GM21526 (cell line): ENCODE measurements around the gene CBX5.
"Not testable (repeated sequence)": the region's sequence is repeated elsewhere in the genome, so short reads cannot be mapped to it uniquely, and the experiment has no call there.

Experiments
- ATAC-seq: cut with Tn5 transposase; IDR thresholded peaks from one replicate; pipeline ENCODE4 v1.9.1; 2021; ENCODE audit warnings: moderate library complexity; ENCODE audit not compliant: unreplicated experiment, low FRiP score

CBX5 gene

DNA sequence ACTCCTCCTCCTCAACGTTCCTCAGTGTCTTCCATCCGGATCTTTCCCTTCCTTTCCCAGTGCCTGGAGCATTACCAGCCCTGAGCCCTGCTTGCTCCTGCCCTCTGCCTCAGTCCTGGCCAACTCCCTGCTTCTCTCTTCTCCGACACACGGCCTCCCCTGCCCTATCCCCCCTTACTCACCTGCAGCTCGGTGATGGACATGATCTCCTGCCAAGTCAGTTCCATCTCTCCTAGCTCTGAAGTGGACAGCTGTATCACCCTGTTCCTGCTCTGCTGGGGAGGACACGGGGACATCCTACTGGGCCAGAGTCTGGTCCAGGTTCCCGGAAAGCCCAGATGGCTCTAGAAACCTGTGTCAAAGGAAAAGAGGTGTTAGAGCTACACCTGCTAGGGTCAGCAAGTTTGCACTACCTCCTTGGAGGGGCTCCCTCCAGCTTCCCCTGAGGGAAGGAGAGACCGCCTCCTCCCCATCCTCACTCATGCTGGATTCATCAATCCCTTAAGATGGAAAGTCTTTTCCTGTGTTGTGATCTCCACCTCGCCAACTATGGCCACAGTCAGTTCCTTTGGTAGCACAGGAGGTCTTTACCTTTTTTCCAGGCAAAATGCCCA, 15.1 kb upstream of the CBX5 start:
- no peak for ATAC-seq

DNA sequence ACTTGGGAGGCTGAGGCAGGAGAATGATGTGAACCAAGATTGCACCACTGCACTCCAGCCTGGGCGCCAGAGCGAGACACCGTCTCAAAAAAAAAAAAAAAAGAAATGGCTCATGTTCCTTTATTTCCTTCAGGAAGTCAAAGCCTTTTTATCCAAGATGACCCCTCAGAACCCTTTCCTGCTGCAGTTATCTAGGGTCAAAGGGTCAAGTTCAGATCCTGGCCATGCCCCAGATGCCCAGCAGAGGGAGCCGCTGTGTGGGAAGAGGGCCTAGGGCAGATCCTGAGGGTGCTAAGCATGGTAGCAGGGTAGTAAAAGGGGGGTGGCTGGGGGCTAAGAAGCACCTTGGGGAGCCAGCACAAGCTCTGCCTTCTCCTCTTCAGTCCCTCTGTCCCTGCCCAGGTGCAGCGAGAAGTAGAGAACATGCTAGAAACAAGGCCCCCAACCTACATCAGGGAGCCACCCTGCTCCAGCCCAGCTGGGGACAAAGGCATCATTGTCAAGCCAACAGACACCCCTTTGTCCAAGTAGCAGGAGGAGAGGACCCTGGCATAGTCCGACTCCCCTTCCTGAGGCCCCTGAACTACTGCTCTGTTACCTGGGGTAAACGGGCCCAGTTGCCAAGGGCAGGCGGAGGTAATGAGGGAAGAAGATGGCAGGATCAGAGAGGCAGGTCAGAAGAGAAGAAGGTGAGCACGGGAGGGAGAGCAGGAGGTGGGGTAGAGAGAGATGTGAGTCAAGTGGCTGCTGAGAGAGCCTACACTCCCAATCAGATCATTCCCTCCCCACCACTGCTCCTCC, 14.4 kb upstream of the CBX5 start:
- ATAC-seq = no peak

DNA sequence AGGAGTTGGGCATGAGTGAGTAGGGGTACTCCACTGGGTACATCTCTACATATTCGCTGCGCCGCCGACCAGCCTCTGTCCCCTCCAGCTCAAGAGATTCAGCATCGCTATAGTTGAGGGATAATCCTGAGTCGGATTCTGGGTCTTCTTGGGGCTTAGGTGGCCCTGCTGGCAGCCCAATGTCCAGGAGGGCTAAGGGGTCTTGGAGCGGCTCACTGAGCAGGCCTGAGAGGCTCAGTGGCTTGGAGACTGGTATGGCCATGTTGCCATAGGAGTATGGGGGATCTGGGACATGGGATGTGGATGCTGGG, 13.0 kb upstream of the CBX5 start:
- ATAC-seq = no peak

DNA sequence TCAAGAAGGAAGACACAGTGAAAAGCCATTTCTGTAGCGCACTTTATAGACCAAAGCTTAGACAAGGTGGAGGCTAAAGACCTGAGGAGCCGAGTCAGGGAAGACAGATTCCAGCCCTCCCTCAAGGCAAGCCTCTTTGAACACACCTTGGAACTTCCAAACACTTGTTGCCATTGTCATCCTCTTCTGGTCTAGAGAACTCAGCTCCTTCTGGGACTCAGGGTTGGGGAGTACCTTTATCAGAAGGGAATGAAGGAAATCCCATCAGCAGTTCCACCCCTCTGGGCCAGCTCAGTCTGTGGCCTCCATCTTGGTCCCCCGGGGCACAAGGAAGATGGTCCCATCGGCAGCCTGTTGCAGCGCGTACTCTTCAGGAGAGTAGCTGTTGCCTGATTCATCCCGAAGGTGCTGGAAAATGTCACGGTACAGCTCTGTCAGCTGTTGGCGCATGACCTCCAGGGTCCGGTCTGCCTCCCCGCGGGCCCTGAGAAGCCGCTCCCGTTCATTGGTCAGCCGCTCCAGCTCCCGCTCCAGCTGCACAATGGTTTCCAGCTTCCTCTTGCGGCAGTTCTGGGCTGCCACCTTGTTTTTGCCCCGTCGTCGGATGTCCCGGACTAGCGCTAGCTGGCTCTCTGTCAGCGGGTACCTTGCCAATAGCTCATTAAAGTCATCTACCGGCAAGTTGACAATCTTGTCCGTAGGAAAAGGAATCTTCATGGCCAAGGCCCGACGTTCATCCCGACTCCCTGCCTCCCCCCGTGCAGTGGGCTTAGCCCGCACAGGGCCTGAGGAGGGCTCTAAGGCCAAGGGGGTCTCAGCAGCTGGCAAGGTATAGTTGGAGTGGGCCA, 12.4 kb upstream of the CBX5 start:
- no peak for ATAC-seq

DNA sequence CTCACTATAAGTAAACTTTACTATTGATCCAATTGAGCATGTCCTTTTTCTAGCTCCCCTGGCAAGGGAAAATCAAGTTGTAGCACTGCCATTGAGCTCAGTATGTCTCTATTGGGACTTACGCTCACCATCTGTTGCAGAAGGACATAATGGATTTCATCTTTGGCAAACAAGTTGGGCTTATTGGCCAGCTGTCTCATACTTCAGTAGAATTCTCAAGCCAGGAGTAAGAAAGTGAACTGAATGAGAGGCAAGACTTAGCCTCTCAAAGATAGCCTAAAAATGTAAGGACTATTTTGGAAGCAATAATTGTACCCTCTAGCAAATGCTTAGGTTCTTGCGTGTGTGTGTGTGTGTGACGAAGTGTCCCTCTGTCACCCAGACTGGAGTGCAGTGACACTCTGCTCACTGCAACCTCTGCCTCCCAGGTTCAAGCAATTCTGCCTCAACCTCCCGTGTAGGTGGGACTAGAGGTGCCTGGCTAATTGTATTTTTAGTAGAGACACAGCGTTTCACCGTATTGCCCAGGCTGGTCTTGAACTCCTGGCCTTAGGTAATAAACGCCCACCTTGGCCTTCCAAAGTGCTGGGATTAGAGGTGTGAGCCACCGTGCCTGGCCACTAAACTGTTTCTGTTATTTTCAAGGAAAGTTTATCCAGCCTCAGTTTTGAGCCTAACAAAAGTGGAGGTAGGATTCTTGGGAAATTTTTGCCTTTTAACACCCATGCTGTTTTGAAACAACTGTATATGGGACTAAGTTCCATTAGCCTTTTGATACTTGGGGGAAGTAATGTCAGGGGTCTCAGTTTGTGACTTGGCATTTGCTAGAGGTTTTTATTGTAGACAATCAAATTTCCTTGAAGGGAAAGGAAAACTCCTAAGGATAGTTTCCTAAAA, 7.6 kb upstream of the CBX5 start:
- ATAC-seq = no peak

DNA sequence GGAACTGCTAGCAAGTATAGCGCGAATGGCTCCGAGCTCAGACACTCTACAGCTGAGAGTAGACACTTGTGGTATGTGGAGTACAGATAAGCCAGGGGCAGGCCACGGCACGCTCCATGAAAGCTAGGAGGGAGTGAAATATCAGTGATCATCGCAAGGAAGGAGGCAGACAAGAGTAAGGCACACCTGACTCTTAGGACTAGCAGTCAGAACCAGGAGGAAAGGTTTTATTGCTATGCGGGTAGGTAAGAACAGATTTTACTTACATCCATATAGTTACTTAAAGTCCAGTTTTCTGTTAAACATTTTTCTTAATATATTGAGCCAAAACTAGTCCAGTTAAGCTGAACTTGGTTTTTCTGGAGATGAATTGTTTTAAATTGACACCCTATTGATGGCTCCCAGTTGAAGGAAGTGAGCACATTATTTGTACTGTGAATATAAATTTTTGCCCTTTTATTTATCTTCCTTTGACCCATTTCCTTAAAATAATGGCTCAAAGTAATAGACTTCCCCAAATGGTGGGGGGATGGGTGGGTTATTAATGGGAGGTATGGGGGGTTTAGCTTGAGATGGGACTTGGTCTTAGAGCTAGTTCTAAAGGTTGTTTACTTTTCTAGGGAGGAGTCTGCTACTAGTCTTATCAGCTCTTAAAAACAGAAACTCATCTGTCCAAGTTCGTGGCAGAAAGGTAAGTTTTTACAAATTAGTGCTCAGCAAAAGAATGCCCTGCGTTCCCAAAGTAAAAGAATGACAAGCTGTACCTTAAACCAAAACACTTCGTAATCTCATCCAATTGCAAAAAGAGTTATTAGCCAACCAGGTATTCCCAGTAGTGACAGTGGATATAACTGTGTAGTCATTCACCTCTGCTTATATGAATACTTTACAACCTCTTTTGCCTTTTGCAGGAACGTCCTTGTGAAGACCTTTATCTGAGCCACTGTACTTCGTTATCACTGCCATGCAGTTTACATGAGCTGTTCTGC, 6.4 kb upstream of the CBX5 start:
- ATAC-seq = no peak

DNA sequence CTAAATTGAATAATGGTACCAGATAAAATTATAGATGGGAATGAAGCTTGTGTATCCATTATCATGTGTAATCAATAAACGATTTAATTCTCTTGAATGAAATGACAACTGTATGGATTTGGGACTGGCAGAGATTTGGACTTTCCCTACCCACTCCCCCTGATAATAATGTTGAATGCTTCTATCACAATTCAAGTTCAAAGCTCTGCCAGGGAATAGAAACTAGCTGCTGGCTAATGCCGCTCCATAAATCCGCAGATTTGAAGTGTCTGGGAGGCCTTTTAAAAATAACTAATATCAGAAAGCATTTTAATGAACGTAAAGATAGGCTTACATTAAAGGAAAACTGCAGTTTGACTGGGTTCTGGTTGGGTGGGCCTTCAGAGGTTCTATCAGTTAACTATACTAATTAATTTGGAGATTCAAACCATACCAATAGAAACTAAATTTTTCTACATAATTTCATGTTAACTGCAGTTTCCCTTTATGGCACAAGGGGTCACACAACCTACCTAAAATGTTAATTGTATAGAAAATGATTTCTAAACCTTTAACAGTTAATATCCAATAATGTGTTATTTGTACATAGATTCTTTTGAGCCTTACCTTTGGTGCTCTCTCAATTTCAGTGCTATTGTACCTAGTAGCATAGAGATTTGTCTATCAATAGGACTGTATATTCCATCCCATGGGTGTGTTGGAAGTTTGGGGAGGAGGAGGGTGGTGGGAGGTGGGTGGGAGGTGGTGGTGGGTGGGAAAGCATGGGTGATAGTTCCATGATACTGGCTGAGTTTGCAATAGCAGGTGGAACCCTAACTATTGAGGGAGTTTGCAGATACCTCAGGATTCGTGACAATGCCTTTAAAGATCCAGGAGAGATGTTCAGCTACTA, 5.5 kb upstream of the CBX5 start:
- no peak for ATAC-seq

DNA sequence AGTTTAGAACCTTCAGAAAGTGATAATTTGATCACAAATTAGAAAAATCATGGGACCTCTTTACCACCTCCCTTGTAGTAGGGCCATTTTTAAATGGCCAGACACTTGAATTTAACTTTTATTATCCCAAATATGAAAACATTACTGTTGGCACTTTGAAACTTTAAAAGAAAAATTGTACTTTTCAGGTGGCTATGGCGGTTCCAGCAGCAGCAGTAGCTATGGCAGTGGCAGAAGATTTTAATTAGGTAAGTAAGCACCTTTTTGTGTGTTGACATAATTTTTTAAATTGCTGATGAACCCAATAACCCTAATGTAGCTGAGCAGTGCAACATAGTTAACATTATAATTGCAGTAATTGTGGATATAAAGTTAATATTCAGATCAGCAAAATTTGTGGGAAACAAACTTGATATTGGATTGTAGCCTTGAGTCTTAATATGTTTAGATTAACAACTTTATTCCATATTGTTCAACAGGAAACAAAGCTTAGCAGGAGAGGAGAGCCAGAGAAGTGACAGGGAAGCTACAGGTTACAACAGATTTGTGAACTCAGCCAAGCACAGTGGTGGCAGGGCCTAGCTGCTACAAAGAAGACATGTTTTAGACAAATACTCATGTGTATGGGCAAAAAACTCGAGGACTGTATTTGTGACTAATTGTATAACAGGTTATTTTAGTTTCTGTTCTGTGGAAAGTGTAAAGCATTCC, 4.3 kb upstream of the CBX5 start:
- not testable (repeated sequence) for ATAC-seq

DNA sequence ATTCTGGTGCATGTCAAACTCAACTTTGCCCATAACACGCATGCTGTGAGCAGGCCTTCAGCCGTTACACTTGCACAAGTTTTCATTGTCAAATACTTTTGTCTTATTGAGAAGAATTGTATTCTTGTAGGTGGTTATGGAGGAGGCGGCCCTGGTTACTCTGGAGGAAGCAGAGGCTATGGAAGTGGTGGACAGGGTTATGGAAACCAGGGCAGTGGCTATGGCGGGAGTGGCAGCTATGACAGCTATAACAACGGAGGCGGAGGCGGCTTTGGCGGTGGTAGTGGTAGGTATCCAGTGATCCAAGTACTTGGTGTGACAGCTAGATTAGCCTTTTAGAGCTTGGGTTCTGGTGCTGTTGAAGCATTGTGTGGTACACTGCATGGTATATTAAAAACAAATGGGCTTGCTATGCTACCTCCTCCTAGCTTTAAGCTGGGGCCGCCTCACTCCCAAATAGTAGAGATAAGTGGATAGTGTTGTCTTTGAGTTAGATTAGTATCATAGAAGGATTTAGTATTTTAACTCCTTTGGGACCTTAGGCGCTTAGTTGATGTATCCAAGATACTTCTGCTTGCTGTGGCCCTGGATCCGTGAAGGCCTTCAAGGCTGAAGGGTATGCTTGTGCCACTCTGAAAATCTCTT, 3.1 kb upstream of the CBX5 start:
- ATAC-seq = no peak

DNA sequence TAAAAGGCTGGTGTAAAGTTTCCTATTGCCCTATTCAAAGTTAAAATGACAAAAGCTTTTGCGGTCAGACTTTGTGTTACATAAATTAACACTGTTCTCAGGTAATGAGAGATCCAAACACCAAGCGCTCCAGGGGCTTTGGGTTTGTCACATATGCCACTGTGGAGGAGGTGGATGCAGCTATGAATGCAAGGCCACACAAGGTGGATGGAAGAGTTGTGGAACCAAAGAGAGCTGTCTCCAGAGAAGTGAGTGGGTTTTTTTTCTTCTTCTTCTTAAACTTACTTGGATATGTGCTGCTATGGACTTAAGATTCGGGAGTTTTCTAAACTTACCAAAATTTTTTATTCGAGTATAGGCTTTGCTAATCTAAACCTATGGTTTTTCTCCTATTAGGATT, 1.8 kb upstream of the CBX5 start:
- ATAC-seq = not testable (repeated sequence)

DNA sequence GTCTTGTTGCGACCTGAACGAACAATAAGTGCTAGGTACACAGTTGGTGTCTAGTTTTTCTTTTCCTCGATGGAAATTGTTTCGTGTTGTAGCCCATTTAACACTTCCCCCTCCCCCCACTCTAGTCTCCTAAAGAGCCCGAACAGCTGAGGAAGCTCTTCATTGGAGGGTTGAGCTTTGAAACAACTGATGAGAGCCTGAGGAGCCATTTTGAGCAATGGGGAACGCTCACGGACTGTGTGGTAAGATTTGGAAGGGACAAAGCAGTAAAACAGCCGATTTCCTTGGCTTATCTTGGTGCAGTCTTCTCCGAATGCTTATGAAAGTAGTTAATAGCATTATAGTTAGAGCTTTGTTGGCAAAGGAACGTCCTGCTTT, 1.3 kb upstream of the CBX5 start:
- not testable (repeated sequence) for ATAC-seq

DNA sequence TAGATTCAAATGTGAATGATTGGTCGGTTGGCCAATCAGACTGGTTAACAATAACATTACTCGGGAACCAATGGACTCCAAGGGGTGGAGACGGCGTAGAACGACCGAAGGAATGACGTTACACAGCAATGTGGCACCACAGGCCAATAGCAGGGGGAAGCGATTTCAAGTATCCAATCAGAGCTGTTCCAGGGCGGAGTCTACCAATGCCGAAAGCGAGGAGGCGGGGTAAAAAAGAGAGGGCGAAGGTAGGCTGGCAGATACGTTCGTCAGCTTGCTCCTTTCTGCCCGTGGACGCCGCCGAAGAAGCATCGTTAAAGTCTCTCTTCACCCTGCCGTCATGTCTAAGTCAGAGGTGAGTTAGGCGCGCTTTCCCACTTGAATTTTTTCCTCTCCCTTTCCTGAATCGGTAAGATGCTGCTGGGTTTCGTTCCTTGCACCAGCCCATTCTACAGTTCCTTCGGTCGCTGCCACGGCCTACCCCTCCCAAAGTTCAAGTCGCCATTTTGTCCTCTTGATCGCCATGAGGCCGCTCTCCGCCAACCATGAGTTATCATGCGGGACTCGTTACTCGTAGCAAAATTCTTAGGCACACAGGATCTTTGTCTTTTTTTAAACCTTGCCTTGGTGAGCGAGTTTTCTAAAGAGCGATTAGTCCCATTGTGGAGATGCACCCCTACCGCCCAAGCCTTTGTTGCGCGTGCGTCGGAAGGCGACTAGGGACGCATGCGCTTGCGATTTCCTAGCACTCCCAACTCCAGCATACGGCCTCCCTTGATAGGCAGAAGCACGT, 742 bp upstream of the CBX5 start, which contains the start of gene HNRNPA1:
Gene HNRNPA1, plus strand, starts transcription at position 259 of the 793 bp plus-strand sequence. Its CDS starts 82 bp downstream, at position 341.
- ATAC-seq = peak; percentile 88

DNA sequence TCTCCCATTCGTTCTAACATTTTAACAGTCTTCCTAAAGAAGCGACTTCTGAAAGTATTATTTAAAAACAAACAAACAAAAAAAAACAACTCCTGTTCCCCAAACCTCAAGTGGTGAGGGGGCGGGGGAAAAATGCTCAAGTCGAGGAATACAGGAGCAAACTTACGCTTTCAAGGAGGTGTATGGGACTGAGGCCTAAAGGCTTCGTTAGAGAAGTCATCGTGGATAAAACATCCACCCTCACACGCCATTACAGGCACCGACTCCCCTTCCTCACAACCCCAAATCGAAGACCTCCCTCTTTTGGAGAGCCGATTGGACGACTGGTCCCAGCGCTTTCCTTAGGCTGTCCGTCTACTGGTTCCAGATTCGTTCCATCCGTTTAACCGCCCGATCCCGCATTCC, 693 bp downstream of the CBX5 start:
- ATAC-seq = no peak

DNA sequence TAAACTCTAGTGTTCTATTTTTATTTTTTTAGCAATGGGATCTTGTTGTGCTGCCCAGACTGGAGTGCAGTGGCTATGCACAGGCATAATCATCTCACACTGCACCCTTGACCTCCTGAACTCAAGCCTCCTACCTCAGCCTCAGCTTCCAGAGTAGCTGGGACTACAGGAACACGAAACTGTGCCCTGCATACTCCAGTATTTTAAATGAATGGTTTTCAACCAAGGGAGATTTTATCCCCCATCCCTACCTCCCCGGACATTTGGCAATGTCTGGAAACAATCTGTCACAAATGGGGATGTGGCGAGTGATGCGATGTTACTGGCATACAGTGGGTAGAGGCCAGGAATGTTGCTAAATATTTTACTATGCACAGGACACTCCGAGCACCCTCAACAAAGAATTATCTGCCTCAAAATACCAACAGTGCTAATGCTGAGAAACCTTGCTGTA, 2.1 kb downstream of the CBX5 start:
- ATAC-seq = no peak

DNA sequence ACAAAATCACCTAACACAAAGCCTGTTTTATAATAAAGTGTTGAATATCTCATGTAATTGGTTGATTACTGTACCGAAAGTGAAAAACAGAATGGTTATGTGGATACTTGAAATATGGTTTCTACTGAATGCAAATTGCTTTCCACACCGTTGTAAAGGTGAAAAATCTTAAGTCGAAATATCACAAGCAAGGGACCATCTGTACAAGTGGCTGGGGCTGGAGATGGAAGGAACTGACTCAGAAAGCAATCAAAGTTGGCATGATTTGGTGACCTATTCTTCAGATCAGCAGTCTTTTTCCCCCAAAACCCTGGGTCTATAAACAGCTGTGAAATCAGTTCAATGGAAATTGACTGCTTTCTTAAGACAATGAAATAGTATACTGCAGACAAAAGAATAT, 3.6 kb downstream of the CBX5 start:
- no peak for ATAC-seq

DNA sequence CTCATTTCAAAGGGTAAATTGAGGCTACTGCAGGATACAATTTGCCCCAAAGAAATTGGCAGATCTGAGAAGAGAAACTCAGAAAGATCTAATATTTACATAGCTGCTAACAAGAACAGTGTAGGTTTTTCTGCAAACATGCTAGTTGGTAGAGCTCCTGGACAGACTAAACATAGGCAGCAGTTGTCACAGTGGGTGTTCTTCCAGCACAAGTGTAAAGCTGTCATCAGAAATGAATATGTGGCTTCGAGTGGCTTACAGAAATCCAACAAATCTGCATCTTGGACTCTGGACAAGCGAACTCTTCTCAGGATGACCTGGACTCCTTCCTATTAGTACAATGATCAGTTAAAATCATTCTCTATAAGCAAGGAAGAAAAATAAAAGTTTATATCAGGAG, 5.9 kb downstream of the CBX5 start:
- ATAC-seq = no peak
